Left cardiac atrium (tissue), 4 donors: ENCODE data around the gene SRC. TPM values are rescaled to one million over a fixed set of nuclear protein-coding genes. Genes with fewer than 3 reads are reported as not detected.

Source experiments
- ATAC-seq, 2 donors: fragments of 200-7000 bp; cut with Tn5 transposase; one replicate each; pipeline ENCODE4 v1.9.1; 2020; ENCODE audit warnings: mild to moderate bottlenecking in 2 of 2, moderate library complexity in 2 of 2
- DNase-seq: peaks from one replicate; pipeline ENCODE4 v3.0.0-alpha.2; 2020
- intact Hi-C, 2 donors: fragments of 100-400 bp; cut with DNase I; formaldehyde crosslinking; loops; one replicate each; pipeline versions ENCODE4 v1.14.1 to v1.15.1; 2022 to 2023
- total RNA-seq, 2 donors: library from RNA; stranded (reverse); fragmentation: NEBNext Ultra II Directional; extraction: Animal tissue kit (Norgen Biotek cat#: 25700); gene quantifications; one replicate each; pipeline ENCODE4 v1.2.1, GENCODE V29; 2021
- donor health status: DM: no; HTN: yes; CAD: no.
- donor health status: DM: no; HTN: yes; CAD: no; lungs with severe emphysema.
- donor health status: DM: yes; HTN: yes; CAD: no.
- donor health status: Dilated cardiomyopathy.

The SRC gene
- total RNA-seq, 2 donors from 2014 or later = 9.2 to 10.2 TPM

DNA sequence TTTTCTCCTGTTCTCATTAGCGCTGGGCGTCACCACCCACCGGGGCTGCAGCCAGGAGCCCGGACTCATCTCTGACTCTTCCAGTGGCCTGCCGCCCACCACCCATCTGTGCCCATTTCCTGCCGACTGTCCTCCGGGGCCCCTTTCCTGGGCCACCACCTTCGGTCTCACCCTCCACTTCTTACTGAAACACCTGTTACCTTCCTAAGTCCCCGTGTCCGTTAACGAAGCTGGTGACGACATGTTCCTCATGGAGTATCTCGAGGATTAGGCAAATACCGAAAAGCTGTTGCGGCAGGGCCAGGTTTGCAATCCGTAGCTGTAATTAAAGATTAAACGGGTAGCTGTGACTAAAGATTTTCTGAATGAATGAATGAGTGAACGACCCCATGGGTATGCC is 80.2 kb downstream of the SRC start:
- intact Hi-C loops = no loop called here
- ATAC-seq = no peak
- no peak for DNase-seq

DNA sequence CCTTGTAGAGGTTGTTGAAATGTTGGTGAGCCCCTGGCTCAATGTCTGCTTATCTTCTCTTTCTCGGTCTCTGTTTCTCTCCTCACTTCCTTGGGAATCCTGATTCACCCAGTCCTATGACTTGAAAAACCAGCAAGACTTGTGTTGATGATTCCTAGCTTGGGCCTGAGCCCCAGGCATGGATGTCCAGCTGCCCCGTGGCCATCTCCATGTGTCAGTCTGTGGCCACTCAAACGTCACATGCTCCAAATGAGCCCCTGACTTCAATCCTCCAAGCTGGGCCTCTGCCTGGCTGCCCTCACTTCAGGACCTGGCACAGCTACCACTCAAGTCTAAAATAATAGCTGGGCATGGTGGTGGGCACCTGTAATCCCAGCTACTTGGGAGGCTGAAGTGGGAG is 81.0 kb downstream of the SRC start:
- intact Hi-C loops = no loop called here
- ATAC-seq (no peak), DNase-seq (no peak)

DNA sequence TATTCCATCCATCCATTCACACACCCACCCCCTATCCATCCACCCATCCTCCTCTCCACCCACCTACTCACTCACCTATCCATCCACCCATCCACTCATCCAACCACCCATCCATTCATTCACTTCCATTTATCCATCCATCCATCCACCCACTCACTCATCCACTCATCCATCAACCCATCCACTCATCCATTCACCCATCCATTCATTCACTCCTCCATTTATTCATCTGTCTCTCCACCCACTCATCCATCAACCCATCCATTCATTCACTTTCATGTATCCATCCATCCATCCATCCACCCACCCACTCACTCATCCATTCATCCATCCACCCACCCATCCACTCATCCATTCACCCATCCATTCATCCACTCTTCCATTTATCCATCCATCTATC is 84.1 kb downstream of the SRC start:
- intact Hi-C loops = no loop called here
- ATAC-seq (no peak), DNase-seq (no peak)

DNA sequence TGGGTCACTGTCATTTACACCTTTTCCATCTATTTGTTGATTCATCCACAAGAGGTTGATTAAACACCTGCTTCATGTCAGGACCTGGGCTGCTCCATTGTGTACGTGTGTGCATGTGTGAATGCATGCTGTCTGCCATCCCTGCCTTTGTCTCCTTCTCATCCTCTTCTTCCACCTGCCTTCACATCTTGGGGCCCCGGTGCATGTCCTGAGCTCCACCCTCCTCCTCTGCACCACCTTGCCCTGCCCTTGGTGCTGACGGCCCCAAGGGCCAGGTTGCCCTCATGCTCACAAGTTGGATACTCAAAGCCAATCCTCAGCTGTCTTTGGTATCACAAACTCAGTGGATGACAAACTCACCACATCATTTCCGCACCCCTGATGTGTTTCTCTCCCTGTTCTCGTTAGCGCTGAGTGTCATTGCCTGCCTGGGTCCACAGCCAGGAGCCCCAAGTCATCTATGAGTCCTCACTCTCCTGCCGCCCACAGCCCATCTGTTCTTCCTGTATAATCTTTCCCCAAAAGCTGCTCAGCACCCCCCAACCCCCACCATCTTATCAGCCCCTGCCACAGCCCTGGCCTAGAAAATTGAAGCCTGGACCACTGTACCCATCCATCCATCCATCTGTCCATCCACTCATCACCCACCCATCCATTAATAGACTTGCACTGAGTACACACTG is 85.0 kb downstream of the SRC start:
- DNase-seq (no peak), ATAC-seq (no peak)
- intact Hi-C loops = no loop called here

DNA sequence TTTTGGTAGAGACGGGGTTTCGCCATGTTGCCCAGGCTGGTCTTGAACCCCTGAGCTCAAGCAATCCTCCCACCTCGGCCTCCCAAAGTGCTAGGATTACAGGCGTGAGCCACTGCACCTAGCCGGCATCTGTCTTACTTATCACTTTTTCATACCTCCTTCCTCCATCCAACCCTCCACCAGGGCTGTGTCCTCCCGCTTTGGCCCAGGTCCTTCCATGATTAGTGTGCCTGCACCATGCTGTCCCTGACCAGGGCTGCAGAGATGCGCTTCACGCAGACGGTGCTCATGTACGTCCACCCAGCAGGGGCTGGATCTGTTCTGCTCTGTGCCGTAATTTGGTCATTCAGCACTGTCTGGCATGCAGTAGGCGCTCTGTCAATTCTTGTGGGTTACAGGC is 85.8 kb downstream of the SRC start:
- DNase-seq (no peak), ATAC-seq (no peak)
- intact Hi-C loops = no loop called here

GRCh38 chr20:37432606-37433005 is 86.7 kb downstream of the SRC start:
- ATAC-seq = no peak
- no peak for DNase-seq
- intact Hi-C loops = no loop called here

- intact Hi-C loops = no loop called here
- ATAC-seq (no peak), DNase-seq (no peak)
Measured at GRCh38 chr20:37435607-37436006, 89.7 kb downstream of the SRC start.

- intact Hi-C loops = no loop called here
- ATAC-seq = no peak
Measured at GRCh38 chr20:37436527-37437186, 90.7 kb downstream of the SRC start.

DNA sequence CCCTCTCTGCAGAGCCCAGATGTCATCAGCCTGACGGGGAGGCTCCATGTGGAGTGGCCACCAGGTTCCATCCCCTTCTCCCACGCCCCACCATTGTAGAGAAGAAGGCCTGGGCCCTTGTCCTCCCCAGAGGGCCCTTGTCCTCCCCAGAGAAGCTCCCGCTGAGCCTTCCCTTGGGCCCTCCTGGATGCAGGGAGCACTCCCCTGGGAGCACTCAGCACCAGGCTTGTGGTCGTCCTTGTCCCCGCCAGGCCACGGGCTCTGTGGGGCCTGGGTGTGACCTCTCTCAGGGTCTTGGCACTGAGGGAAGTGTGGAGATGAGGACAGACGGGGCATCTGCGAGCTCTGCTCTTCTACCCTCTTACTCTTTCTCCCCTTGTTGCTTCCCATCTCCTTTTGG is 91.7 kb downstream of the SRC start:
- DNase-seq (no peak), ATAC-seq (no peak)
- intact Hi-C loops = no loop called here

More at GRCh38 chr20:37436527-37437186, 90.7 kb downstream of the SRC start:
- no peak for DNase-seq

DNA sequence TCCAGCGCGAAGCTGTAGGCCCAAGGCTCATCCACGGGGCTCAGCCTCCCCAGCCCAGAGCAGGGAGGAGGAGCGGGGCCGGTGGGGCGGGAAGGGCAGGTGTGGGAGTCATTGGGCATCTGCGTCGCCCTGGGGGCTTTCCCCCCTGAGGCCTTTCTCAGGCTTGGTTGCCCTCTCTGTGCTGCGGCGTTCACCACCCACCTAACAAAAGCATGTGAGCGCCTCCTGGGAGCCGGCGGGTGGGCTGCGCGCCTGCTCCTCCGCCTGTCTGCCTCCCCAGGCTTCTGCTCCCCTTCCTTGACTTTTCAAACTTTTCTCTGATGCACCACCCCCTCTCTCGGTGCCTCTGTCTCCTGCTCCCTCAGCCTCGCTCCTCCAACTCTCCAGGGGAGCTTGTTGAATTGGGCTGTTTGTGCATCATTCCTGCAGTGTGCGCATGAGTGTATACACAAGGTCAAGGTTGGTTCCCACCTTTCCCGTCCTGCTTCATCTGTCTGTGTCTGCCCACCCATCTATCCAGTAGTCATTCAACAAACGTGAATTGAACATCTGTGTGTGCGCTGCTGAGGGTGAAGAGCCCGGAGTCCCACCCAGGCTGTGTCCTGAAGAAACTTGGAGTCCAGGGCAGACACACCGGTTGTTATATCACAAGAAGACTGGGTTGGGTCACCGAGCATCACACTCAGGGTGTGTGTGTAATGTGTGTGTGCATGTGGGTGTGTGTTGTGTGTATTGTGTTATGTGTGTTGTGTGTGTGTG is 92.7 kb downstream of the SRC start:
- no peak for ATAC-seq
- DNase-seq = no peak
- intact Hi-C loops = no loop called here

DNA sequence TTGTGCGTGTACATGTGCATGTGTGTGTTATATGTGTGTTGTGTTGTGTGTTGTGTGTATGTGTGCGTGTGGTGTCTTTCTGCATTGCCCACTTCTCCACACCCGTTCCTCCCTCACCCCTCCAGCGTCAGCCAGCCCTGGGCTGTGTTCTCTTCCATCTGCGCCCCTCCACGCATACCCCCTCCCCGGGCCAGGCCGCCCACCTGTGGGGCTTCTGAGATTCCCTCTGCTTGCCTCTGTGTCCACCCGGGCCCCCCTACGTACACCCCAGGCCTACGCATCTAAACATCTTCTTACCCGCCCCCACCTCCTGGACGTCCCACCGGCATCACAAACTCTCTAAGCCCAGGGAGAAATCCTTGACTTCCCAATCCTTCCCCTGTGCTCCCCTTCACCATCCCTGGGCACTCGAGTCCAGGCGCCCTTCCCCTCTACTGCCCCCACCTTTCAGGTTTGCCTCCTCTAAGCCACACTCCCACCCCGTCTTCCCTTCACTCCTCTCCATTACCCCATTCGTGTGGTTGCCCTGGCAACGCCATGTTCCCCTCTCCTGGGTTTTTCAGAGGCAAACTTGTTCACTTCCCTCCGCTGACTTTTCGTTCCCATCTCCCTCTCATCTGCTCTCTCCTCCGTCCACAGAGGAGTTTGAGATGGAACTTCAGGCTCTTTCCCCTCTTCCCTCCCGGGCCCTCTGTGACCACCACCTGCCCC is 93.4 kb downstream of the SRC start:
- intact Hi-C loops = no loop called here
- ATAC-seq = no peak
- DNase-seq = no peak

- DNase-seq (no peak), ATAC-seq (no peak)
- intact Hi-C loops = no loop called here
Measured at GRCh38 chr20:37441023-37441422, 95.1 kb downstream of the SRC start.

- no peak for ATAC-seq
- no peak for DNase-seq
Measured at GRCh38 chr20:37442547-37442946, 96.6 kb downstream of the SRC start.

DNA sequence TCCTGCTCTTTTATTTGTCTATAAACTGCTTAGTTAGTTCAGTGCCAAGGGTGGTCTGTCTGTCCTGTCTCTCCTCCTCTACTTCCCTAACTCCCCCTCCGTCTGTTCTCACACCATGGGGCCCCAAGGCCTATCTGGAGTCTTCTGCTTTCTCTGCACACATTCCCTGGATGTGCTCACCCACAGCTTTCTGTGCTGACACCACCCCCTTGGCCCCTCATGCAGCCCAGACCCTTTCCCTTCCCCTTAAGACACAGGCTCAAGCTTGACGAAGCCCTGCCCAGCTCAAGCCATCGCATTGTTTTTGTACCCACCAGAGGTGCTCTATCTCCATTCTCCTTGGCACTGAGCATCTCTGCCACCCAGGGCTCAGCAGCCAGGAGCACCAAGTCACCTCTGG is 97.0 kb downstream of the SRC start:
- ATAC-seq = no peak

More at GRCh38 chr20:37442547-37442946, 96.6 kb downstream of the SRC start:
- intact Hi-C loops = no loop called here

GRCh38 chr20:37443596-37443995 is 97.7 kb downstream of the SRC start:
- intact Hi-C loops = no loop called here
- no peak for DNase-seq
- no peak for ATAC-seq

More for the DNA sequence above, 97.0 kb downstream of the SRC start:
- no peak for DNase-seq
- intact Hi-C loops = no loop called here

GRCh38 chr20:37445041-37445440 is 99.1 kb downstream of the SRC start:
- DNase-seq (no peak), ATAC-seq (no peak)
- intact Hi-C loops = no loop called here

- ATAC-seq (no peak), DNase-seq (no peak)
- intact Hi-C loops = no loop called here
Measured at GRCh38 chr20:37446286-37447032, 100.5 kb downstream of the SRC start.

DNA sequence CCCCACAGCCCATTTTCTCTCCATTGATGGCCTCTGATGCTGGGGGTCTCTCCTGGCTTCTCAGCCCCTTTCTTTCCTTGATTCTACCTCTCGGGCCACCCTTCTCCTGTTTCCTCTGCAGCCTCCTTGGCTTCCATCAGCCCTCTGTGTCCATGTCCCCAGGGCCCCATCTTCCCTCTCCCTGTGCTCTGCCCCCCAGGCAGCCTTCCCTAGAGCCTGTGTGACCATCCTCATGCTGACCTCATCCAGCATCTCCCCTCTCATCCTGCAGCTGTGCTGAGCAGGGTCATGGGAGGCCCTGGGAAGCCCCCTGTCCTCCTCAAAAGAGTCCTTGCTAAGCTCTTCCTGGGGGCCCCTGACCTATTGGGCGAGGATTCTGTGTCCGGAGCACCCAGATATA is 101.7 kb downstream of the SRC start:
- DNase-seq (no peak), ATAC-seq (no peak)
- intact Hi-C loops = no loop called here

GRCh38 chr20:37449276-37449675 is 103.3 kb downstream of the SRC start:
- ATAC-seq (no peak), DNase-seq (no peak)
- intact Hi-C loops = no loop called here
